Hepatocyte (in vitro differentiated cells): ENCODE measurements around the gene WDR53.

Experiments
- EZH2 ChIP-seq: fragments of 200-600 bp; sonication (generic); IDR thresholded peaks from 2 replicates; pipeline ENCODE4 v1.6.1; 2016; ENCODE audit warnings: antibody characterized with exemption, mild to moderate bottlenecking, borderline replicate concordance
- EZH2phosphoT487 ChIP-seq: fragments of 200-600 bp; sonication (generic); IDR thresholded peaks from one replicate; pipeline ENCODE4 v1.6.1; 2018; ENCODE audit warnings: antibody characterized with exemption, mild to moderate bottlenecking, low read depth, moderate library complexity; ENCODE audit not compliant: unreplicated experiment, severe bottlenecking
- TF ChIP-seq, protein P1 (sequence below): fragments of 200-600 bp; sonication (generic); IDR thresholded peaks from 2 replicates; pipeline ENCODE4 v1.5.1; 2016; ENCODE audit warnings: antibody characterized with exemption, mild to moderate bottlenecking; ENCODE audit not compliant: poor library complexity

DNA sequence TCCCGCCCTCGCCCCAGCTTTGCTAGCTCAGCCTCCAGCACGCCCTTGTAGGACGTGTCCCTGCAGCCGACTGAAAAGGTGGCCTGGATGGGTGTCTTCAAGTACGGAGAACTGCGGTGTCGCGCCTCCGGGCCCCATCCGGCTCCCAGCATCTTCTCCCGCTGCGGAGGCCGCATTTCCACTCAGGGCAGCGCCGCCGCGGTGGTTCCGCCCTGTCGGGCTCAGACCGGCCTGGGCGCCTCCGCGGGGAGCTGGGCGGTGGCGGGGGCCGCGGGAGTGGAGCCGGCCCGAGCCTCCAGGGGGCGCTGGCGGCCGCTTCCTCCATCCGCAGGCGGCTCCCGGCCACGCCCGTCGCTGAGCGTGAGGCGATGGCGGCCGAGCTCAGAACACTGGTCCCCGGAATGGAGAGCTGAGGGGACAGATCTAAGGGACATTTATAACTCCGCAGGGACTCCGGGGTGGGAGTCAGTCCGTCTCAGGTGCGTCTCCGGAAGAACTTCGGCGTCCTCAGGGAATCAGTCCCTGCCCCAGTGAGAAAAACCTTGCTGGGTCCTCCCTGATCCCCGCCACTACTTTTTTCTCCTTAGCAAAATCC lies 39.6 kb downstream of the WDR53 start:
- TF ChIP-seq, protein P1, sequence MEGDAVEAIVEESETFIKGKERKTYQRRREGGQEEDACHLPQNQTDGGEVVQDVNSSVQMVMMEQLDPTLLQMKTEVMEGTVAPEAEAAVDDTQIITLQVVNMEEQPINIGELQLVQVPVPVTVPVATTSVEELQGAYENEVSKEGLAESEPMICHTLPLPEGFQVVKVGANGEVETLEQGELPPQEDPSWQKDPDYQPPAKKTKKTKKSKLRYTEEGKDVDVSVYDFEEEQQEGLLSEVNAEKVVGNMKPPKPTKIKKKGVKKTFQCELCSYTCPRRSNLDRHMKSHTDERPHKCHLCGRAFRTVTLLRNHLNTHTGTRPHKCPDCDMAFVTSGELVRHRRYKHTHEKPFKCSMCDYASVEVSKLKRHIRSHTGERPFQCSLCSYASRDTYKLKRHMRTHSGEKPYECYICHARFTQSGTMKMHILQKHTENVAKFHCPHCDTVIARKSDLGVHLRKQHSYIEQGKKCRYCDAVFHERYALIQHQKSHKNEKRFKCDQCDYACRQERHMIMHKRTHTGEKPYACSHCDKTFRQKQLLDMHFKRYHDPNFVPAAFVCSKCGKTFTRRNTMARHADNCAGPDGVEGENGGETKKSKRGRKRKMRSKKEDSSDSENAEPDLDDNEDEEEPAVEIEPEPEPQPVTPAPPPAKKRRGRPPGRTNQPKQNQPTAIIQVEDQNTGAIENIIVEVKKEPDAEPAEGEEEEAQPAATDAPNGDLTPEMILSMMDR, result peak; percentile 65
- TF ChIP-seq EZH2 (no peak), EZH2phosphoT487 (no peak)
